ENCODE data around the gene MAN1A1.

DNA sequence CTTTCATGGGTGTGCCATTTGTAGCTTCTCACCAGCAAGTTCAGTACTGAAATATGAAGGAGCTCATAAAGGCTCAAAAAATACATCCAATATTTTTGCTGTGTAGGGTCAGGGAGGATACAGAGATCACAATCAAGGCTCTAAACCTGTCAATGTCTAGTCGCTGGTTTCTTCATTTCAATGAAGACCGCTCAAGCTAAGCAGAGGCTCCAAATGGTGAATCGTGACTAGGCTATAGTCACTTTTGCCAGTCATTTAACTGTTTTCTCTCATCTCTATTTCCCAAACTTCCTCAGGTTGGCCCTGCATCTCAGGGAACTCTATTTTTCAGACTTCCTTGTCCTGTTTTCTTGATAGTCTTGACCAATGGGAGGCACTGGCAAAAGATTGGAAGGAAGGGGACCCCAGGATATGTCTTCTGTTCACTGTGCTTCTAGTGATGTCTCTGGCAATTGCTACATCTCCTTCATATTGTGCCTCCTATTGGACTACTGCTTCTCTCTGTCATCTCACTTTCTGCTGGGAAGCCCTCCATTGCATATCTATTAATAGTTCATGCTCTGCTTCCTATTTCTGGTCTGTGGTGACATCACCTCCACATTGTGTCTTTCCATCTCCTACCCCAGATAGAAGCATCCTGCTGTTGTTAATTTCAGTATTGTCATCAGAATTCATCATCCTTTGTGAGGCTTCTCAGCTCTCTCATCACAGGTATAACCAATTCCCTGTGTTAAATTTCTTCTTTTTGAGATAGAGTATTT, 183.4 kb downstream of the MAN1A1 start:
- TF ChIP-seq, protein P1, sequence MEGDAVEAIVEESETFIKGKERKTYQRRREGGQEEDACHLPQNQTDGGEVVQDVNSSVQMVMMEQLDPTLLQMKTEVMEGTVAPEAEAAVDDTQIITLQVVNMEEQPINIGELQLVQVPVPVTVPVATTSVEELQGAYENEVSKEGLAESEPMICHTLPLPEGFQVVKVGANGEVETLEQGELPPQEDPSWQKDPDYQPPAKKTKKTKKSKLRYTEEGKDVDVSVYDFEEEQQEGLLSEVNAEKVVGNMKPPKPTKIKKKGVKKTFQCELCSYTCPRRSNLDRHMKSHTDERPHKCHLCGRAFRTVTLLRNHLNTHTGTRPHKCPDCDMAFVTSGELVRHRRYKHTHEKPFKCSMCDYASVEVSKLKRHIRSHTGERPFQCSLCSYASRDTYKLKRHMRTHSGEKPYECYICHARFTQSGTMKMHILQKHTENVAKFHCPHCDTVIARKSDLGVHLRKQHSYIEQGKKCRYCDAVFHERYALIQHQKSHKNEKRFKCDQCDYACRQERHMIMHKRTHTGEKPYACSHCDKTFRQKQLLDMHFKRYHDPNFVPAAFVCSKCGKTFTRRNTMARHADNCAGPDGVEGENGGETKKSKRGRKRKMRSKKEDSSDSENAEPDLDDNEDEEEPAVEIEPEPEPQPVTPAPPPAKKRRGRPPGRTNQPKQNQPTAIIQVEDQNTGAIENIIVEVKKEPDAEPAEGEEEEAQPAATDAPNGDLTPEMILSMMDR (IDR thresholded peaks at IDR 0.05; ENCODE audit: insufficient read depth, low read length), result no peak
- TF ChIP-seq, protein P2, sequence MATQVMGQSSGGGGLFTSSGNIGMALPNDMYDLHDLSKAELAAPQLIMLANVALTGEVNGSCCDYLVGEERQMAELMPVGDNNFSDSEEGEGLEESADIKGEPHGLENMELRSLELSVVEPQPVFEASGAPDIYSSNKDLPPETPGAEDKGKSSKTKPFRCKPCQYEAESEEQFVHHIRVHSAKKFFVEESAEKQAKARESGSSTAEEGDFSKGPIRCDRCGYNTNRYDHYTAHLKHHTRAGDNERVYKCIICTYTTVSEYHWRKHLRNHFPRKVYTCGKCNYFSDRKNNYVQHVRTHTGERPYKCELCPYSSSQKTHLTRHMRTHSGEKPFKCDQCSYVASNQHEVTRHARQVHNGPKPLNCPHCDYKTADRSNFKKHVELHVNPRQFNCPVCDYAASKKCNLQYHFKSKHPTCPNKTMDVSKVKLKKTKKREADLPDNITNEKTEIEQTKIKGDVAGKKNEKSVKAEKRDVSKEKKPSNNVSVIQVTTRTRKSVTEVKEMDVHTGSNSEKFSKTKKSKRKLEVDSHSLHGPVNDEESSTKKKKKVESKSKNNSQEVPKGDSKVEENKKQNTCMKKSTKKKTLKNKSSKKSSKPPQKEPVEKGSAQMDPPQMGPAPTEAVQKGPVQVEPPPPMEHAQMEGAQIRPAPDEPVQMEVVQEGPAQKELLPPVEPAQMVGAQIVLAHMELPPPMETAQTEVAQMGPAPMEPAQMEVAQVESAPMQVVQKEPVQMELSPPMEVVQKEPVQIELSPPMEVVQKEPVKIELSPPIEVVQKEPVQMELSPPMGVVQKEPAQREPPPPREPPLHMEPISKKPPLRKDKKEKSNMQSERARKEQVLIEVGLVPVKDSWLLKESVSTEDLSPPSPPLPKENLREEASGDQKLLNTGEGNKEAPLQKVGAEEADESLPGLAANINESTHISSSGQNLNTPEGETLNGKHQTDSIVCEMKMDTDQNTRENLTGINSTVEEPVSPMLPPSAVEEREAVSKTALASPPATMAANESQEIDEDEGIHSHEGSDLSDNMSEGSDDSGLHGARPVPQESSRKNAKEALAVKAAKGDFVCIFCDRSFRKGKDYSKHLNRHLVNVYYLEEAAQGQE (IDR thresholded peaks at IDR 0.05; ENCODE audit: insufficient replicate concordance, low read depth), result no peak
- TF ChIP-seq POLR2AphosphoS5 (IDR thresholded peaks at IDR 0.05; ENCODE audit: low read depth), result no peak

Data from HL-60 (cell line).